GM12875 (cell line): ENCODE measurements around the gene MED22.
A peak's percentile ranks its signal among the peaks of the same experiment; 100 is the strongest.

Experiments used
- H3K4me3 ChIP-seq: one replicate; pipeline ENCODE4 v1.5.1; 2011; ENCODE audit warnings: low read depth, low read length, control low read depth
- CTCF ChIP-seq: IDR thresholded peaks from 2 replicates; pipeline ENCODE4 v1.5.1; 2011; ENCODE audit warnings: low read depth, mild to moderate bottlenecking, control low read depth, inconsistent platforms, low read length, moderate library complexity, borderline replicate concordance; ENCODE audit not compliant: insufficient read depth

Gene MED22

DNA sequence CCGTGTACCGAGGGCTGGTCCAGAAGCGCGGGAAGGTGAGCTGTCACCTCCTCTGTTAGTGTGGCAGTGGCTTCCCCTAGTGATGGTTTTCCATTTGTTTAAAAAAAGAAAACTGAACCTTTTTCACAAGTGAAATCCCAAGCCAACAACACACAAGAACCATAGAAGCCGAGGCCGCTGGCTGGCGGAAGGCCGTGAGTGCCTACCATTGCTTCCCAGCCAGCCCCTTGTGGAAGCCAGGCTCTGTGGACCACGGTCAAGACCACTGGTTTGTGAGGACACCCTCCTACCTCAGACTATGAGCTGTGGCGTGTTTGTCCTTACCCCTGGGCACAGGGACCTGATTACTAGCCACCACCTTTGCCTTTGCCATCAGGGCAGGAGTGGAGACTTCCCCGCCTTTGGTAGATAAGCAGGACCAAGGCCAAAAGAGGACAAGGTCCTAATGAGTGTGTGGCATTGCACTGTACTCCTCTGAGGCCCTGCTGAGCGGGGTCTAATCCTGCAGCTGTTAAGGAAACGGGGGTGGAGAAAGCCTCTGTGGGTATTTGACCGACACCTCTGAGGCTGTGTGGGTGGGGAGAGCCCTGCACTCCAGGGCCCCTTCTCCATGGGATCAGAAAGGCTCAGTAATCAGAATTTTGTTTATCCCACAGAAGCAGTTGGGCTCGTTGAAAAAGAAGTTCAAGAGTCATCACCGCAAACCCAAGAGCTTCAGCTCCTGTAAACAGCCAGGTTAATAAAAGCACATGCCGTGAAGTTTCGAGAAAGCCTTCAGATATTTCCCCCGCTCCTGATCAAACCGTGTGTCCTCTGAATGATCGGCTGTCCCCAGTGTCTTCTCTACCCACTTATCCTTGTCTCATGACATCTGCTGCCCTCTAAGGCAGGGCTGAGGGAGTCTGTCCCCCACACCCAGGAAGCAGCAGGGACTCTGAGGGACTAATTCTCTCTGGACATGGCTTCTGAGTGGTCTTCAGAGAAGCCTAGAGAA, 12.8 kb upstream of the MED22 start:
- no peak overlapping the region for H3K4me3 ChIP-seq
- TF ChIP-seq CTCF = no peak

- peak; percentile 26; the same call in 1 of the 2 replicates for TF ChIP-seq CTCF
Observed at GRCh38 chr9:133359399-133360175, 11.7 kb upstream of the MED22 start.

DNA sequence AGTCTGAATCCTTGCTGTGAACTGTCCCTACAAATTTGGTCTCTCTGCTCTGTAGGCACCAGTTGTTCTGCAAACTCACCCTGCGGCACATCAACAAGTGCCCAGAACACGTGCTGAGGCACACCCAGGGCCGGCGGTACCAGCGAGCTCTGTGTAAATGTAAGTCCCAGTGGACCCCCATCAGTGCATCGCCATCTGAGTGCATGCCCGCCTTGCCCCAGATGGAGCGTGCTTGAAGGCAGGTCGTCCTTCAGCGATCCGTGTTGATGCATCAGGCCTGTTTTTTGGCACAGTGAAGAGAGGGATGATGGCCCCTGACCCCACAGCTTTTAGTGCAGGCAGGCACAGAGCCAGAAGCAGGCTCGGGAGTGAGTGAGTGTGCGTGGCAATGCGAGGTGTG, 9.7 kb upstream of the MED22 start:
- H3K4me3 ChIP-seq = no peak overlapping the region
- no peak for TF ChIP-seq CTCF

More at GRCh38 chr9:133359399-133360175, 11.7 kb upstream of the MED22 start:
- no peak overlapping the region for H3K4me3 ChIP-seq

DNA sequence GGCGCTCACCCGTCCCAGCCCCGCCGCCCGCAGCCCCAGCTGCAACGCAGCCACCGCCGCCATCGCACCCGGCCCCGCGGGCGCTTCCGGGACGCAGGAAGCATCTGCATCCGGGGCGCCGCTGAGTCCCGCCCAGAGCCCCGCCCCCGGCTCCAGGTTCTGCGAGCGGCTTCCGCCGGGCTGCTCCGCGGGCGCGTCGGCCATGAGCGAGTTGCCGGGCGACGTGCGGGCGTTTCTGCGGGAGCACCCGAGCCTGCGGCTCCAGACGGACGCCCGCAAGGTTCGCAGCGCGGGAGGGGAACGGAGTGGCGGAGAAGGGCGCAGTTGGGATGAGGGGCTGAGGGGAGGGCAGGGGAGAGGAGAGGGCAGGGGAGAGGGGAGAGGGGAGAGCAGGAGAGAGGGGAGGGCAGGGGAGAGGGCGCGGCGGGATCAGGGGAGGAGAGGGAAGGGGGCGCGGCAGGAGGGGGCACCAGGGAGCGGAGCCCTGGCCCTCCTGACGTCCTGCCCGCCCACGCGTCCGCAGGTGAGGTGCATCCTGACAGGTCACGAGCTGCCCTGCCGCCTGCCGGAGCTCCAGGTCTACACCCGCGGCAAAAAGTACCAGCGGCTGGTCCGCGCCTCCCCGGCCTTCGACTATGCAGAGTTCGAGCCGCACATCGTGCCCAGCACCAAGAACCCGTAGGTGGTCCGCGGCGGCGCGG, 8.6 kb upstream of the MED22 start, which contains the start of the genes SURF1 and SURF2:
TSS of gene SURF1 (minus strand) at position 97 of the 701 bp plus-strand sequence. CDS start at position 63, 34 bp downstream.
TSS of gene SURF2 (plus strand) at position 160 of the 701 bp plus-strand sequence. CDS start at position 203, 43 bp downstream.
- H3K4me3 ChIP-seq = peak within 1 kb of the TSS; percentile 75
- peak; percentile 26; the same call in 1 of the 2 replicates for TF ChIP-seq CTCF

DNA sequence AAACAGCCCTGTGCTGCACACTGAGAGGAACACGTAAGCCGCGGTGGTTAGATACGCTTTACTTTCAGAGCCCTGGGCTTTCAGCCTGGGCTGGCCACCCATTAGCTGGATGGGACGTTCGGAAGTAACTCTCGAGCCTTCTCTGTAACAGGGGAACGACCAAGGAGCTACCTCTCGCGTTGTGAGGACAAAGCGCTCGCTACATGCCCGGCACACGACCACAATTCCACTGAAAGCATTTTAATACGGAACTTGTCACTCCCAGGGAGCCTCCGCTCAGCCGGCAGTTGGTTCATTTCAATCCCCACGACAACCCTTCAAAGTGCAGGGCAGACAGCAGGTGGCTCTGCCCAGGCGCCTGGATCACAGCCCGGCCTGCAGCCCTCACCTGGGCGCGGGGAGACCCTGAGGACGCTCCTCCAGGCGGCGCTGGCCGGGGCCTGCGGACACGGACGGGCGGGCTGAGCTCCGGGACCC, 8.0 kb upstream of the MED22 start:
- peak overlapping the region; percentile 56 for H3K4me3 ChIP-seq
- TF ChIP-seq CTCF = no peak

DNA sequence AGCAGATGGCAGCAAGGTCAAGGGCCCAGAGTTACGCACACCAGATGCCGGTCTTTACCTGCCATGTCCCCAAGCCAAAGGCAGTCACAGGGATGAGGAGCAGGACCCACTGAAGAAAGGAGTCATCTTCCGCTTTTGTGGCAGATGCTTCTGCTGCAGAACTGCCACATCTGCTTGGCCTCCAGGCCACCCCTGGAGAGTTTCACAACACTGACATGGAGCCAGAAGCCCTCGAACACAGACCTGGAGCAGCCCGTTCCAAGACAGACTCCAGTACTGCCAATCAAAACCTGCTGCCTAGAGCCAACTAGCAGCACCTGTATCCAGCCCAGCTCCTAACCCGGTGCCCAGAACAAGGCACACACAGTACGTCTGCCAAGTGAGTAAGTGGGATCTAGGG, 6.8 kb upstream of the MED22 start:
- TF ChIP-seq CTCF = no peak

More for the DNA sequence above, 6.8 kb upstream of the MED22 start:
- no peak overlapping the region for H3K4me3 ChIP-seq
